ENCODE results near the gene TRAPPC2.

TRAPPC2 gene

GRCh38 chrX:13698432-13698831 lies 36.0 kb downstream of the TRAPPC2 start:
- Histone ChIP-seq H3K27me3 (ENCODE audit: control insufficient read depth, low read length) (no peaks in the 10 kb centered on the region), H3F3A (ENCODE audit: control insufficient read depth, insufficient read depth) (peaks cover 7% of the 10 kb centered on the region), H3K27ac (ENCODE audit: low read depth, low read length) (peak overlapping the region; percentile 74), H3K4me3 (ENCODE audit: low read length) (peak overlapping the region; percentile 60), H4K20me1 (ENCODE audit: control insufficient read depth, insufficient read depth, low read depth, low read length) (peaks cover 3% of the 10 kb centered on the region; the same call in 1 of the 2 replicates), H3K9me2 (replicated peaks; ENCODE audit: control insufficient read depth, low read length) (no peaks in the 10 kb centered on the region), H3K36me3 (ENCODE audit: control insufficient read depth, low read length) (peaks cover 7% of the 10 kb centered on the region), H3K4me2 (ENCODE audit: low read length) (peak overlapping the region; percentile 73), H3K4me1 (ENCODE audit: control insufficient read depth, low read length) (peaks cover 64% of the 10 kb centered on the region), H3K79me2 (ENCODE audit: control insufficient read depth, low read length) (peaks cover 98% of the 10 kb centered on the region), H3K9me3 (ENCODE audit: control insufficient read depth, insufficient read depth, low read length) (no peaks in the 10 kb centered on the region)
- TF ChIP-seq EZH2phosphoT487 (IDR thresholded peaks at IDR 0.05; ENCODE audit: borderline replicate concordance, low read length) (no peak), CTCF (IDR thresholded peaks at IDR 0.05; ENCODE audit: low read depth, low read length, poor library complexity, severe bottlenecking) (no peak)

- H3K9me2 ChIP-seq (replicated peaks; ENCODE audit: control insufficient read depth, low read length): no peaks in the 10 kb centered on the region
- H3K4me1 ChIP-seq (ENCODE audit: control insufficient read depth, low read length): peaks cover 69% of the 10 kb centered on the region
- peaks cover 7% of the 10 kb centered on the region for H3F3A ChIP-seq (ENCODE audit: control insufficient read depth, insufficient read depth)
- TF ChIP-seq CTCF (IDR thresholded peaks at IDR 0.05; ENCODE audit: low read depth, low read length, poor library complexity, severe bottlenecking): no peak
- no peak for TF ChIP-seq EZH2phosphoT487 (IDR thresholded peaks at IDR 0.05; ENCODE audit: borderline replicate concordance, low read length)
- peaks cover 7% of the 10 kb centered on the region for H3K36me3 ChIP-seq (ENCODE audit: control insufficient read depth, low read length)
- no peaks in the 10 kb centered on the region for H3K9me3 ChIP-seq (ENCODE audit: control insufficient read depth, insufficient read depth, low read length)
- peak overlapping the region; percentile 60 for H3K4me3 ChIP-seq (ENCODE audit: low read length)
- peak overlapping the region; percentile 73 for H3K4me2 ChIP-seq (ENCODE audit: low read length)
- H3K79me2 ChIP-seq (ENCODE audit: control insufficient read depth, low read length): peaks cover 98% of the 10 kb centered on the region
- H4K20me1 ChIP-seq (ENCODE audit: control insufficient read depth, insufficient read depth, low read depth, low read length): peaks cover 3% of the 10 kb centered on the region; the same call in 1 of the 2 replicates
- H3K27ac ChIP-seq (ENCODE audit: low read depth, low read length): peak overlapping the region; percentile 74
- H3K27me3 ChIP-seq (ENCODE audit: control insufficient read depth, low read length): no peaks in the 10 kb centered on the region
These were observed 36.4 kb downstream of the TRAPPC2 start for GRCh38 chrX:13697976-13698375.

GRCh38 chrX:13697455-13697854 lies 37.0 kb downstream of the TRAPPC2 start:
- H3F3A ChIP-seq (ENCODE audit: control insufficient read depth, insufficient read depth): peaks cover 7% of the 10 kb centered on the region
- H4K20me1 ChIP-seq (ENCODE audit: control insufficient read depth, insufficient read depth, low read depth, low read length): peaks cover 3% of the 10 kb centered on the region; the same call in 1 of the 2 replicates
- H3K9me2 ChIP-seq (replicated peaks; ENCODE audit: control insufficient read depth, low read length): no peaks in the 10 kb centered on the region
- peak overlapping the region; percentile 74 for H3K27ac ChIP-seq (ENCODE audit: low read depth, low read length)
- peaks cover 12% of the 10 kb centered on the region for H3K36me3 ChIP-seq (ENCODE audit: control insufficient read depth, low read length)
- H3K27me3 ChIP-seq (ENCODE audit: control insufficient read depth, low read length): no peaks in the 10 kb centered on the region
- H3K4me3 ChIP-seq (ENCODE audit: low read length): peak overlapping the region; percentile 60
- peak overlapping the region; percentile 73 for H3K4me2 ChIP-seq (ENCODE audit: low read length)
- no peak for TF ChIP-seq EZH2phosphoT487 (IDR thresholded peaks at IDR 0.05; ENCODE audit: borderline replicate concordance, low read length)
- TF ChIP-seq CTCF (IDR thresholded peaks at IDR 0.05; ENCODE audit: low read depth, low read length, poor library complexity, severe bottlenecking): no peak
- H3K79me2 ChIP-seq (ENCODE audit: control insufficient read depth, low read length): peaks cover 98% of the 10 kb centered on the region
- H3K9me3 ChIP-seq (ENCODE audit: control insufficient read depth, insufficient read depth, low read length): no peaks in the 10 kb centered on the region
- H3K4me1 ChIP-seq (ENCODE audit: control insufficient read depth, low read length): peaks cover 74% of the 10 kb centered on the region

All from DOHH2 (cell line).